ENCODE data around the gene OLFML2B. TPM values are rescaled to one million over a fixed set of nuclear protein-coding genes. Genes with fewer than 3 reads are reported as not detected.
"Not testable (repeated sequence)": the region's sequence is repeated elsewhere in the genome, so short reads cannot be mapped to it uniquely, and the experiment has no call there.

The OLFML2B gene
- total RNA-seq, 2 donors from 2014 or later = 30.8 to 49.7 TPM

GRCh38 chr1:162040657-162041056, 17.0 kb upstream of the OLFML2B start:
- intact Hi-C loops (cut with DNase I) = no loop called here
- DNase-seq (ENCODE audit: low spot score) = no peak

GRCh38 chr1:162040001-162040400, 16.3 kb upstream of the OLFML2B start:
- intact Hi-C loops (cut with DNase I) = no loop called here
- DNase-seq (ENCODE audit: low spot score) = no peak

GRCh38 chr1:162038624-162039023, 15.0 kb upstream of the OLFML2B start:
- intact Hi-C loops (cut with DNase I) = loop anchor here (2.0 to 5.0 kb wide), 2 partner anchors 244 to 246 kb away; no protein-coding TSS in a partner anchor
- no peak for DNase-seq (ENCODE audit: low spot score)

- intact Hi-C loops (cut with DNase I) = loop anchor here in 1 of 2 donors (5.0 kb wide), 1 partner anchor 244 kb away; no protein-coding TSS in a partner anchor
Measured at GRCh38 chr1:162036163-162036562, 12.5 kb upstream of the OLFML2B start.

GRCh38 chr1:162035241-162035640, 11.6 kb upstream of the OLFML2B start:
- DNase-seq (ENCODE audit: low spot score) = no peak
- intact Hi-C loops (cut with DNase I) = loop anchor here in 1 of 2 donors (5.0 kb wide), 1 partner anchor 243 kb away; no protein-coding TSS in a partner anchor

More at GRCh38 chr1:162036163-162036562, 12.5 kb upstream of the OLFML2B start:
- no peak for DNase-seq (ENCODE audit: low spot score)

GRCh38 chr1:162033428-162033827, 9.8 kb upstream of the OLFML2B start:
- intact Hi-C loops (cut with DNase I) = loop anchor here in 1 of 2 donors (5.0 kb wide), 1 partner anchor 156 kb away; no protein-coding TSS in a partner anchor
- no peak for DNase-seq (ENCODE audit: low spot score)

- DNase-seq (ENCODE audit: low spot score) = no peak
- intact Hi-C loops (cut with DNase I) = loop anchor here in 1 of 2 donors (5.0 kb wide), 1 partner anchor 154 kb away; no protein-coding TSS in a partner anchor
Measured at GRCh38 chr1:162030759-162031280, 7.2 kb upstream of the OLFML2B start.

- intact Hi-C loops (cut with DNase I) = loop anchor here (10.0 kb wide), 2 partner anchors 64 to 164 kb away; no protein-coding TSS in a partner anchor
- DNase-seq (ENCODE audit: low spot score) = no peak
Measured at GRCh38 chr1:162029157-162029556, 5.5 kb upstream of the OLFML2B start.

- intact Hi-C loops (cut with DNase I) = loop anchor here (10.0 kb wide), 2 partner anchors 64 to 164 kb away; no protein-coding TSS in a partner anchor
- DNase-seq (ENCODE audit: low spot score) = no peak
Measured at GRCh38 chr1:162028726-162029125, 5.1 kb upstream of the OLFML2B start.

- intact Hi-C loops (cut with DNase I) = loop anchor here (10.0 kb wide), 2 partner anchors 62 to 162 kb away; no protein-coding TSS in a partner anchor
- DNase-seq (ENCODE audit: low spot score) = no peak
Measured at GRCh38 chr1:162026881-162027280, 3.2 kb upstream of the OLFML2B start.

GRCh38 chr1:162025541-162025940, 1.9 kb upstream of the OLFML2B start:
- no peak for DNase-seq (ENCODE audit: low spot score)

GRCh38 chr1:162023181-162023546, 505 bp downstream of the OLFML2B start:
- intact Hi-C loops (cut with DNase I) = loop anchor here (10.0 kb wide), 2 partner anchors 58 to 158 kb away; no protein-coding TSS in a partner anchor
- DNase-seq (ENCODE audit: low spot score) = no peak

More at GRCh38 chr1:162025541-162025940, 1.9 kb upstream of the OLFML2B start:
- intact Hi-C loops (cut with DNase I) = loop anchor here (10.0 kb wide), 2 partner anchors 61 to 161 kb away; no protein-coding TSS in a partner anchor

GRCh38 chr1:162022626-162023025, 1.0 kb downstream of the OLFML2B start:
- intact Hi-C loops (cut with DNase I) = loop anchor here (10.0 kb wide), 2 partner anchors 58 to 158 kb away; no protein-coding TSS in a partner anchor
- no peak for DNase-seq (ENCODE audit: low spot score)

- no peak for DNase-seq (ENCODE audit: low spot score)
- intact Hi-C loops (cut with DNase I) = loop anchor here (10.0 kb wide), 2 partner anchors 56 to 156 kb away; no protein-coding TSS in a partner anchor
Measured at GRCh38 chr1:162021124-162021523, 2.5 kb downstream of the OLFML2B start.

GRCh38 chr1:162020150-162020549, 3.5 kb downstream of the OLFML2B start:
- intact Hi-C loops (cut with DNase I) = loop anchor here (10.0 kb wide), 2 partner anchors 55 to 155 kb away; no protein-coding TSS in a partner anchor
- DNase-seq (ENCODE audit: low spot score) = no peak

GRCh38 chr1:162019446-162019845, 4.2 kb downstream of the OLFML2B start:
- intact Hi-C loops (cut with DNase I) = no loop called here

GRCh38 chr1:162019006-162019405, 4.7 kb downstream of the OLFML2B start:
- intact Hi-C loops (cut with DNase I) = no loop called here
- no peak for DNase-seq (ENCODE audit: low spot score)

More at GRCh38 chr1:162019446-162019845, 4.2 kb downstream of the OLFML2B start:
- DNase-seq (ENCODE audit: low spot score) = no peak

GRCh38 chr1:162018418-162018817, 5.3 kb downstream of the OLFML2B start:
- no peak for DNase-seq (ENCODE audit: low spot score)
- intact Hi-C loops (cut with DNase I) = no loop called here

GRCh38 chr1:162017791-162018190, 5.9 kb downstream of the OLFML2B start:
- intact Hi-C loops (cut with DNase I) = not testable (repeated sequence)

GRCh38 chr1:162016631-162017030, 7.0 kb downstream of the OLFML2B start:
- intact Hi-C loops (cut with DNase I) = no loop called here
- no peak for DNase-seq (ENCODE audit: low spot score)

More at GRCh38 chr1:162017791-162018190, 5.9 kb downstream of the OLFML2B start:
- not testable (repeated sequence) for DNase-seq (ENCODE audit: low spot score)

- intact Hi-C loops (cut with DNase I) = no loop called here
- DNase-seq (ENCODE audit: low spot score) = no peak
Measured at GRCh38 chr1:162015196-162015595, 8.5 kb downstream of the OLFML2B start.

Data from posterior vena cava (tissue), 2 donors.